GM12874 (cell line): Measurements from ENCODE around the gene DLL1.

Experiments used
- CTCF ChIP-seq: IDR thresholded peaks from 2 replicates; pipeline ENCODE4 v1.5.1; 2011; ENCODE audit warnings: low read depth, mild to moderate bottlenecking, control low read depth, low read length, moderate library complexity; ENCODE audit not compliant: insufficient read depth

The DLL1 gene

GRCh38 chr6:170251776-170252571 is 38.9 kb downstream of the DLL1 start:
- no peak for TF ChIP-seq CTCF

- TF ChIP-seq CTCF, result no peak
These were observed 39.7 kb downstream of the DLL1 start for GRCh38 chr6:170250981-170251775.

GRCh38 chr6:170250455-170250854 is 40.4 kb downstream of the DLL1 start:
- TF ChIP-seq CTCF, result no peak

GRCh38 chr6:170249817-170250216 is 41.1 kb downstream of the DLL1 start:
- TF ChIP-seq CTCF, result no peak

- no peak for TF ChIP-seq CTCF
These were observed 41.8 kb downstream of the DLL1 start for GRCh38 chr6:170248861-170249600.

GRCh38 chr6:170248111-170248805 is 42.6 kb downstream of the DLL1 start:
- no peak for TF ChIP-seq CTCF
